GM21786 (cell line): ENCODE measurements around the gene DIABLO.
"Not testable (repeated sequence)": the region's sequence is repeated elsewhere in the genome, so short reads cannot be mapped to it uniquely, and the experiment has no call there.

Experiments used
- ATAC-seq: cut with Tn5 transposase; IDR thresholded peaks from one replicate; pipeline ENCODE4 v1.9.1; 2021; ENCODE audit not compliant: unreplicated experiment

DIABLO gene

GRCh38 chr12:122215771-122216170 is 10.1 kb downstream of the DIABLO start:
- ATAC-seq, result no peak

- ATAC-seq, result no peak
These were observed 17.6 kb downstream of the DIABLO start for GRCh38 chr12:122208073-122208820.

GRCh38 chr12:122207391-122207790 is 18.5 kb downstream of the DIABLO start:
- no peak for ATAC-seq

- ATAC-seq, result no peak
These were observed 18.9 kb downstream of the DIABLO start for GRCh38 chr12:122206976-122207375.

GRCh38 chr12:122206111-122206881 is 19.6 kb downstream of the DIABLO start:
- ATAC-seq, result no peak

GRCh38 chr12:122205053-122205925 is 20.6 kb downstream of the DIABLO start:
- ATAC-seq, result no peak

- no peak for ATAC-seq
These were observed 21.4 kb downstream of the DIABLO start for GRCh38 chr12:122204167-122205052.

- ATAC-seq, result no peak
These were observed 22.3 kb downstream of the DIABLO start, which contains the start of gene B3GNT4 for GRCh38 chr12:122203301-122204166. Gene B3GNT4, plus strand, starts transcription at chr12:122203709. Its CDS starts 910 bp downstream, at chr12:122204619.

- ATAC-seq, result not testable (repeated sequence)
These were observed 23.0 kb downstream of the DIABLO start for GRCh38 chr12:122202811-122203210.

- no peak for ATAC-seq
These were observed 23.8 kb downstream of the DIABLO start for GRCh38 chr12:122202017-122202416.

GRCh38 chr12:122201381-122201780 is 24.5 kb downstream of the DIABLO start:
- no peak for ATAC-seq

GRCh38 chr12:122200541-122201175 is 25.2 kb downstream of the DIABLO start:
- no peak for ATAC-seq

GRCh38 chr12:122199484-122200355 is 26.1 kb downstream of the DIABLO start:
- ATAC-seq, result no peak

GRCh38 chr12:122197612-122197966 is 28.3 kb downstream of the DIABLO start:
- no peak for ATAC-seq

GRCh38 chr12:122195405-122195804 is 30.4 kb downstream of the DIABLO start:
- no peak for ATAC-seq

GRCh38 chr12:122194804-122195203 is 31.0 kb downstream of the DIABLO start:
- ATAC-seq, result no peak

GRCh38 chr12:122192441-122192840 is 33.4 kb downstream of the DIABLO start:
- no peak for ATAC-seq
